Choroid plexus epithelial cell (primary cell): ENCODE measurements around the gene LIPA.
"Not testable (repeated sequence)": the region's sequence is repeated elsewhere in the genome, so short reads cannot be mapped to it uniquely, and the experiment has no call there.

Experiments used
- DNase-seq: peaks from one replicate; pipeline ENCODE4 v3.0.0-alpha.2; 2010; ENCODE audit warnings: low read depth
- H3K4me3 ChIP-seq: 2 replicates; pipeline ENCODE4 v1.5.1; 2011; ENCODE audit warnings: low read depth, mild to moderate bottlenecking, control low read depth, low read length, moderate library complexity
- CTCF ChIP-seq: conservative IDR thresholded peaks from 2 replicates; pipeline ENCODE4 v1.5.1; 2011; ENCODE audit warnings: low read depth, mild to moderate bottlenecking, control low read depth, inconsistent platforms, low read length, moderate library complexity

LIPA gene

GRCh38 chr10:89250865-89251408, 638 bp downstream of the LIPA start:
- DNase-seq: no peak
- H3K4me3 ChIP-seq: peak overlapping the region; percentile 98
- TF ChIP-seq CTCF: no peak

- TF ChIP-seq CTCF: no peak
- H3K4me3 ChIP-seq: no peak overlapping the region
- no peak for DNase-seq
Observed at GRCh38 chr10:89248990-89249389, 2.6 kb downstream of the LIPA start.

- not testable (repeated sequence) for H3K4me3 ChIP-seq, DNase-seq
Observed at GRCh38 chr10:89247623-89248022, 4.0 kb downstream of the LIPA start.

- TF ChIP-seq CTCF: peak; percentile 9
- H3K4me3 ChIP-seq: no peak overlapping the region
- no peak for DNase-seq
Observed at GRCh38 chr10:89245802-89246201, 5.8 kb downstream of the LIPA start.

- no peak overlapping the region for H3K4me3 ChIP-seq
- no peak for TF ChIP-seq CTCF
- DNase-seq: peak; percentile 49
Observed at GRCh38 chr10:89242840-89243568, 8.6 kb downstream of the LIPA start.

- no peak for DNase-seq
- no peak overlapping the region for H3K4me3 ChIP-seq
- no peak for TF ChIP-seq CTCF
Observed at GRCh38 chr10:89242345-89242684, 9.3 kb downstream of the LIPA start.

GRCh38 chr10:89241486-89242344, 9.9 kb downstream of the LIPA start:
- TF ChIP-seq CTCF: no peak
- peak; percentile 84 for DNase-seq
- H3K4me3 ChIP-seq: no peak overlapping the region
